Neuronal stem cell (in vitro differentiated cells): ENCODE results near the gene FAM83E.
A peak's percentile ranks its signal among the peaks of the same experiment; 100 is the strongest.

Experiments used
- DNase-seq: peaks from one replicate; pipeline ENCODE4 v3.0.0-alpha.2; 2013; ENCODE audit warnings: low spot score
- H2AFZ ChIP-seq: one replicate; pipeline ENCODE4 v1.6.1; 2013; ENCODE audit warnings: mild to moderate bottlenecking, low read length, inconsistent platforms
- H2AK5ac ChIP-seq: 2 replicates; pipeline ENCODE4 v1.6.1; 2013; ENCODE audit warnings: low read depth, mild to moderate bottlenecking, inconsistent platforms, low read length, moderate library complexity, mixed read lengths
- H2BK120ac ChIP-seq: 2 replicates; pipeline ENCODE4 v1.6.1; 2013; ENCODE audit warnings: low read depth, mild to moderate bottlenecking, inconsistent platforms, low read length, moderate library complexity, mixed read lengths
- H2BK12ac ChIP-seq: one replicate; pipeline ENCODE4 v1.6.1; 2013; ENCODE audit warnings: low read length, inconsistent platforms
- H2BK15ac ChIP-seq: 2 replicates; pipeline ENCODE4 v1.6.1; 2013; ENCODE audit warnings: mild to moderate bottlenecking, low read length, inconsistent platforms, mixed read lengths
- H2BK5ac ChIP-seq: one replicate; pipeline ENCODE4 v1.6.1; 2013; ENCODE audit warnings: inconsistent platforms, mild to moderate bottlenecking, low read length, moderate library complexity
- H3K14ac ChIP-seq: one replicate; pipeline ENCODE4 v1.6.1; 2013; ENCODE audit warnings: low read length, inconsistent platforms
- H3K18ac ChIP-seq: 2 replicates; pipeline ENCODE4 v1.6.1; 2013; ENCODE audit warnings: low read length, inconsistent platforms
- H3K23ac ChIP-seq: 2 replicates; pipeline ENCODE4 v1.6.1; 2013; ENCODE audit warnings: low read depth, mild to moderate bottlenecking, mixed read lengths, low read length, inconsistent platforms; ENCODE audit not compliant: poor library complexity
- H3K27ac ChIP-seq: replicated peaks from 3 replicates; pipeline ENCODE4 v1.5.1; 2013; ENCODE audit warnings: low read length, inconsistent platforms
- H3K27me3 ChIP-seq, 3 experiments: 2 replicates each; pipeline ENCODE4 v1.6.1; 2013; ENCODE audit warnings: low read length in 3 of 3, mild to moderate bottlenecking in 2 of 3, inconsistent platforms in 1 of 3, low read depth in 1 of 3, mixed read lengths in 1 of 3, moderate library complexity in 1 of 3; ENCODE audit not compliant: control insufficient read depth in 3 of 3, insufficient read depth in 3 of 3
- H3K36me3 ChIP-seq, 2 donors: replicated peaks in 1 of 2; 2 replicates each; pipeline ENCODE4 v1.6.1; 2013; ENCODE audit warnings: low read length in 2 of 2; ENCODE audit not compliant: control insufficient read depth in 2 of 2, insufficient read depth in 2 of 2
- H3K4ac ChIP-seq: 2 replicates; pipeline ENCODE4 v1.6.1; 2013; ENCODE audit warnings: inconsistent platforms, mild to moderate bottlenecking, low read length, moderate library complexity
- H3K4me1 ChIP-seq, 2 donors: 1 replicate in 1 of 2; 2 replicates in 1 of 2; pipeline ENCODE4 v1.6.1; 2013; ENCODE audit warnings: low read length in 2 of 2, low read depth in 1 of 2; ENCODE audit not compliant: control insufficient read depth in 2 of 2, insufficient read depth in 1 of 2
- H3K4me2 ChIP-seq: one replicate; pipeline ENCODE4 v1.6.1; 2013; ENCODE audit warnings: mild to moderate bottlenecking, low read length, inconsistent platforms; ENCODE audit not compliant: insufficient read depth, poor library complexity, severe bottlenecking
- H3K4me3 ChIP-seq, 2 donors: 2 replicates each; pipeline ENCODE4 v1.5.1; 2013; ENCODE audit warnings: low read length in 2 of 2, mild to moderate bottlenecking in 2 of 2, inconsistent platforms in 1 of 2, moderate library complexity in 1 of 2
- H3K79me1 ChIP-seq: one replicate; pipeline ENCODE4 v1.6.1; 2013; ENCODE audit warnings: low read depth, mild to moderate bottlenecking, inconsistent platforms, low read length, moderate library complexity
- H3K9ac ChIP-seq: one replicate; pipeline ENCODE4 v1.6.1; 2013; ENCODE audit warnings: mild to moderate bottlenecking, low read depth, low read length, inconsistent platforms; ENCODE audit not compliant: poor library complexity
- H3K9me3 ChIP-seq, 2 donors: replicated peaks in 1 of 2; 2 replicates each; pipeline versions ENCODE3 to v1.6.1; 2013; ENCODE audit warnings: low read length in 2 of 2, mild to moderate bottlenecking in 2 of 2, inconsistent platforms in 1 of 2, low read depth in 1 of 2, mixed read lengths in 1 of 2, moderate library complexity in 1 of 2; ENCODE audit not compliant: control insufficient read depth in 2 of 2, insufficient read depth in 1 of 2
- H4K8ac ChIP-seq: one replicate; pipeline ENCODE4 v1.6.1; 2013; ENCODE audit warnings: low read depth, mild to moderate bottlenecking, inconsistent platforms, low read length, moderate library complexity
- H4K91ac ChIP-seq: one replicate; pipeline ENCODE4 v1.6.1; 2013; ENCODE audit warnings: low read length, low read depth, mild to moderate bottlenecking, inconsistent platforms; ENCODE audit not compliant: poor library complexity
- whole genome bisulfite sequencing, 2 donors: extraction: QIAGEN DNeasy Blood & Tissue Kit; methylation state at CpG; one replicate each; pipeline ENCODE4 v1.1.7; 2013; ENCODE audit warnings: missing lambda C conversion rate in 2 of 2, mixed read lengths in 1 of 2; ENCODE audit not compliant: insufficient read length in 2 of 2, insufficient replicate concordance in 1 of 2; ENCODE audit errors: extremely low coverage in 2 of 2; 5-methylcytosine and 5-hydroxymethylcytosine counted together

The FAM83E gene

DNA sequence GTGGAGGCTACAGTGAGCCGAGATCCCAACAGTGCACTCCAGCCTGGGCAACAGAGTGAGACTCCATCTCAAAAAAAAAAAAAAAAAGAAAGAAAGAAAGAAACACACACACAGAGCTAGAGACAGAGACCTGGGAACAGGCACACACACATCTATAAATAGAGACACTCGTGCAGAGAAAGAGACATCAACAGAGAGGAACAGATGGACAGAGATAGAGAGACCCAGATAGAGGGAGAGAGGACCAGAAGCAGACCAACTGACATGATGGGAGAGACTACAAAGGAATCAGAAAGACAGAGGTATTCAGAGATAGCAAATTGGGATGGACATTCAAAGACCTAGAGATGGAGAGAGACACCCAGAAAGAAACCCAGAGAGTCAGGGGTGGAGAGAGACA, 33.3 kb upstream of the FAM83E start:
- H3K9ac ChIP-seq: no peak overlapping the region
- no peak overlapping the region for H2BK12ac ChIP-seq
- no peak overlapping the region for H3K4me3 ChIP-seq
- no peak overlapping the region for H4K8ac ChIP-seq
- no peak overlapping the region for H3K27ac ChIP-seq
- no peak overlapping the region for H2BK5ac ChIP-seq
- H3K79me1 ChIP-seq: peaks cover 9% of the 10 kb centered on the region
- no peak overlapping the region for H3K23ac ChIP-seq
- H3K9me3 ChIP-seq: no peaks in the 10 kb centered on the region
- H3K4me1 ChIP-seq: peaks cover 10 to 17% of the 10 kb centered on the region in 2 donors
- H3K36me3 ChIP-seq: no peaks in the 10 kb centered on the region
- no peaks in the 10 kb centered on the region for H3K27me3 ChIP-seq
- no peak overlapping the region for H3K4ac ChIP-seq
- H2AFZ ChIP-seq: no peak overlapping the region
- H3K18ac ChIP-seq: no peak overlapping the region
- H3K4me2 ChIP-seq: no peak overlapping the region
- no peak overlapping the region for H2BK120ac ChIP-seq
- WGBS, 2 donors: no CpG with 5 or more reads among the region's 2 CpGs
- H4K91ac ChIP-seq: no peak overlapping the region
- DNase-seq: no peak
- no peak overlapping the region for H3K14ac ChIP-seq
- H2BK15ac ChIP-seq: no peak overlapping the region
- H2AK5ac ChIP-seq: no peak overlapping the region

DNA sequence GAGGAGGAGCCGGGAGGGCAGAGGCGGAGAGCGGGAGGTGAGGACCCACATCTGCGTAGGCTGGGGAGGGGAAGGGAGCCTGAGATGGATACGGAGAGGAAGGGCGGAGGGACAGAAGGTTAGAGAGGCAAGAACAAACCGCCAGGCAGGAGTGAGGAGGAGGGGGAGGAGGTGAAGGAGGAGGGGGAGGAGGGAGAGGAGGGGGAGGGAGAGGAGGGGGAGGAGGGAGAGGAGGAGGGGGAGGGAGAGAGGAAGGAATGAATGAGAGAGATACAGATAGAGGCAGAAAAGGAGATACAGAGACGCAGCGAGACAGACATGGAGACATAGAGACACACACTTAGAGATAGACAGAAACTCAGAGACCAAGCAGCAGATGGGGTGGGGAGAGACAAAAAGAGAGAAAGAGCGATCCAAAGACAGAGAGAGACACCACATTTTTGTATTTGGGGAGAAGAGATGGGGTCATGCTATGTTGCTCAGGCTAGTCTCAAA, 31.9 kb upstream of the FAM83E start:
- Histone ChIP-seq H2BK5ac (no peak overlapping the region), H2BK12ac (no peak overlapping the region), H3K4me1 (peaks cover 10 to 17% of the 10 kb centered on the region in 2 donors), H3K9me3 (no peaks in the 10 kb centered on the region), H2BK120ac (no peak overlapping the region), H3K4ac (no peak overlapping the region), H3K9ac (no peak overlapping the region), H4K91ac (no peak overlapping the region), H3K27ac (no peak overlapping the region), H3K79me1 (peaks cover 9% of the 10 kb centered on the region), H3K18ac (no peak overlapping the region), H3K4me3 (no peak overlapping the region), H2BK15ac (no peak overlapping the region), H2AK5ac (no peak overlapping the region), H3K36me3 (no peaks in the 10 kb centered on the region), H2AFZ (peak overlapping the region; percentile 99), H4K8ac (no peak overlapping the region), H3K4me2 (no peak overlapping the region), H3K27me3 (no peaks in the 10 kb centered on the region), H3K14ac (no peak overlapping the region), H3K23ac (no peak overlapping the region)
- no peak for DNase-seq
- WGBS, 2 donors: no CpG with 5 or more reads among the region's 10 CpGs

DNA sequence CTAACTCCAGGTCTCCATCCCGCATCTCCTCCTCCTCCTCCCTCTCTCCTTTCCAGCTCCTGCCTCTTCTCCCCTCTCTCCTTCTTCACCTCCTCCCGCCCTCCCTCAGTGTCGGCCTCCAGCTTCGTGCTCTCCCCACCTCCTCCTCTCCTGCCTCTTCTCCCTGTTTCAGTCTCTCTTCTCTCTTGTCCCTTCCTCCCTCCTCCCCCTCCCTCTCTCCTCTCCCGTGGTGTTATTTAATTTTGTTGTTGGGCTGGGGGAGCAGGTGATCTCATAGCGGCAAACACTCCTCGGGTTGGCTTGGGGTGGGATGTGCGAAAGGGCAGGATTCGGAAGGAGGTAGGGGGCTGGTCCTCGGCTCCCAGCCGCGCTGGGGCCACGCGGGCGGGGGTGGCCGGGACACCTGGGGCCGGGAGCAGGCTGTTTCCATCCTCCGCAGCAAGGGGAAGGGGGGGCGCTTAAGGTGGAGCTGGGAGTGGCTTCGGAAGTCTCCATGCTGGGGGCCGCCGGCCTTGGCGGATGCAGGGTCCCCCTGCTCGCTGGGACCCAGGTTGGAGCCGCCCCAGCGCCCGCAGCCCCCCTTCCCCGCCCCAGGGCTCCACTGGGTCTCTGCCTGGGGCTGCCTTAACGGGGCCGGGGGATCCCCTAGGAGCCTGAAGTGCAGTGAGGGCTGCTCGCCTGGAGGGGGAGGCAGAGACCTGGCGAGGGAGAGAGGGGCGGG, 31.3 kb upstream of the FAM83E start, which contains the start of gene CA11:
TSS of gene CA11 (minus strand) at position 187 of the 721 bp plus-strand sequence. CDS start 555 bp downstream, outside the sequence.
- peak within 1 kb of the TSS; percentile 88 for H3K27ac ChIP-seq
- peak within 1 kb of the TSS; percentile 51 to 73 for H3K4me3 ChIP-seq
- H3K18ac ChIP-seq: peak within 1 kb of the TSS; percentile 68
- peak within 1 kb of the TSS; percentile 82 for H4K8ac ChIP-seq
- H2BK5ac ChIP-seq: peak within 1 kb of the TSS; percentile 45
- H3K27me3 ChIP-seq: no peaks in the 10 kb centered on the region
- peak; percentile 91 for DNase-seq
- H3K9ac ChIP-seq: peak within 1 kb of the TSS; percentile 81
- peak within 1 kb of the TSS; percentile 99 for H2AFZ ChIP-seq
- H3K14ac ChIP-seq: peak within 1 kb of the TSS; percentile 71
- H3K36me3 ChIP-seq: no peaks in the 10 kb centered on the region
- peak within 1 kb of the TSS; percentile 91 for H2BK120ac ChIP-seq
- peak within 1 kb of the TSS; percentile 32 for H2BK15ac ChIP-seq
- H3K4ac ChIP-seq: peak within 1 kb of the TSS; percentile 17
- peaks cover 10 to 17% of the 10 kb centered on the region in 2 donors for H3K4me1 ChIP-seq
- H2BK12ac ChIP-seq: peak within 1 kb of the TSS; percentile 84
- H2AK5ac ChIP-seq: peak within 1 kb of the TSS; percentile 79
- H4K91ac ChIP-seq: no peak within 1 kb of the TSS
- H3K9me3 ChIP-seq: no peaks in the 10 kb centered on the region
- peaks cover 9% of the 10 kb centered on the region for H3K79me1 ChIP-seq
- no CpG with 5 or more reads among the region's 33 CpGs for WGBS, 2 donors
- peak within 1 kb of the TSS; percentile 98 for H3K4me2 ChIP-seq
- H3K23ac ChIP-seq: peak within 1 kb of the TSS; percentile 89

DNA sequence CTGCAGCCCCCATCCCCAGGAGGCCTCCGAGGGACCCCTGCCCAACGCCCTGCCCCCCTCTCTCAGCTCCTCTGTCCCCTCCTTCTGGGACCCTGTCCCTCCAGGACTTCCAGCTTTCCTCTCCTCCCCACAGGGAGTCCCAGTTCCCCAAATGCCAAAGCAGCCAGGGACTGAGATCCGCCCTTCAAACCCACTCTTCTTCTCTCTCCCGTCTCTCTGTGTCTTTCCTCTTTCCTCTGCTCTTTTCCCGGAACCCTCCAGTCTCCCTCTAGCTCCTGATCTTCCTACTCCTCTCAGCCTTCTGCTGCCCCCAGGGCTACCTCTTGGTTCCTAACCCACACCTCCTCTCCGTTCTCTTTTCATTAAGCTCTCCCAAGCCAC, 30.7 kb upstream of the FAM83E start:
- no peaks in the 10 kb centered on the region for H3K27me3 ChIP-seq
- H4K8ac ChIP-seq: peak overlapping the region; percentile 29
- peak overlapping the region; percentile 68 for H3K18ac ChIP-seq
- H3K27ac ChIP-seq: peak overlapping the region; percentile 88
- no peak overlapping the region for H4K91ac ChIP-seq
- peak overlapping the region; percentile 98 for H3K4me2 ChIP-seq
- peak overlapping the region; percentile 89 for H3K23ac ChIP-seq
- H2BK5ac ChIP-seq: peak overlapping the region; percentile 45
- DNase-seq: no peak
- H2AK5ac ChIP-seq: peak overlapping the region; percentile 79
- no CpG with 5 or more reads among the region's 6 CpGs for WGBS, 2 donors
- H3K4me1 ChIP-seq: peaks cover 10 to 17% of the 10 kb centered on the region in 2 donors
- peak overlapping the region; percentile 74 for H3K9ac ChIP-seq
- no peak overlapping the region for H3K4ac ChIP-seq
- H3K9me3 ChIP-seq: no peaks in the 10 kb centered on the region
- H3K79me1 ChIP-seq: peaks cover 9% of the 10 kb centered on the region
- H3K14ac ChIP-seq: no peak overlapping the region
- no peak overlapping the region for H2BK120ac ChIP-seq
- H3K36me3 ChIP-seq: no peaks in the 10 kb centered on the region
- H2BK12ac ChIP-seq: no peak overlapping the region
- H2BK15ac ChIP-seq: peak overlapping the region; percentile 32
- H3K4me3 ChIP-seq: peak overlapping the region; percentile 51 to 73
- H2AFZ ChIP-seq: peak overlapping the region; percentile 99
